ENCODE measurements around the gene GPBP1L1.
A peak's percentile ranks its signal among the peaks of the same experiment; 100 is the strongest.
"Not testable (repeated sequence)": the region's sequence is repeated elsewhere in the genome, so short reads cannot be mapped to it uniquely, and the experiment has no call there.

GPBP1L1 gene

DNA sequence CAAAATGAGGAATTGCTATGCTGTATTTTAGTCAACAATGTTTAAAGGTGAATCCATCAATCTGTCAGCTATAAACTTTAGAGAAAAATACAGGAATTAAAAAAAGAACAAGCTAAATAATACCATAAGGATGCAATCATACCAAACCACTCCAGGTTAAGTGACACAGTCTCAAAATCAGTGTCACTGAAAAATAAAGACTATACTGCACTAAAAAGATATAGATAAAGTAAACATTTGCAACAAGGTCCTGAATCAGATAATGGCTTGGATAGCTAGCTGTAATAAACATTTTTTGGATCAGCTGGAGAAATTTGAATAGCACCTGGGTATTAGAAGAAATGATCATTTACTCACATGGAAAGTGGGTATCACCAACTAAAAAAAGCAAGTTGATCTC is 7.8 kb downstream of the GPBP1L1 start:
- no peak for DNase-seq

DNA sequence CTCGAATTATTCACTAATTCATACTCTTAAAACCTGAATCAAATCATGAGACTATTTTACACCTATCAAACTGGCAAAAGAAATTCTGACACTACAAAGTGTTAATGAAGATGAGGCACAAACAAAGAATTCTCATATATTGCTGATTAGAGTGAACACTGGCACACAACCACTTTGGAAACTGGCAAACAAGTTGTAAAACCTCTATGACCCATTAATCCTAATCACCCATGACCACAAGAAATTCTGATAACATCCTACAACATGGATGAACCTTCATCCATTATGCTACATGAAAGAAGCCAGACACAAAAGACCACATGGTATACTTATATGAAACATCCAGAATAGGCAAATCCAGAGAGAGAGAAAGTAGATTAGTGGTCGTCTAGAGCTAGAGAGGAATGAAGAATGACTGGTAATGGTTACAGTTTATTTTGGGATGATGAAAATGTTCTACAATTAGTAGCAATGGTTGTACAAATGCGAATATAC is 8.5 kb downstream of the GPBP1L1 start:
- no peak for DNase-seq

- not testable (repeated sequence) for DNase-seq
Observed at GRCh38 chr1:45676553-45676952, 9.8 kb downstream of the GPBP1L1 start.

- no peak for DNase-seq
Observed at GRCh38 chr1:45674478-45674877, 11.9 kb downstream of the GPBP1L1 start.

DNA sequence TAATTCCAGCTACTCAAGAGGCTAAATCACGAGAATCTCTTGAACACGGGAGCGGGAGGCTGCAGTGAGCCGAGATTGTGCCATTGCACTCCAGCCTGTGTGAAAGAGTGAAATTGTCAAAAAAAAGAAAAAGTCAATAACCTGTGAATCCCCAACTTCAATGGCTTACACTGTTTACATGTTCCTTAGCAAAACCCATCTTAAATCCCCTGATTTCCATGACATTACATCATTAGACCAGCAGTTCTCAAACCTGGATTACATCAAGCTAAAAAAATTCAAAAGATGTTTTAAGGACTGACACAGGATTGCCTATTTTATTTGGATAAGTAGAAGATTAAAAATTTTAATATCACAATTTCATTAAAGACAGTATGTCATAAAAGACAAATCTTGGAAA is 12.4 kb downstream of the GPBP1L1 start:
- no peak for DNase-seq

DNA sequence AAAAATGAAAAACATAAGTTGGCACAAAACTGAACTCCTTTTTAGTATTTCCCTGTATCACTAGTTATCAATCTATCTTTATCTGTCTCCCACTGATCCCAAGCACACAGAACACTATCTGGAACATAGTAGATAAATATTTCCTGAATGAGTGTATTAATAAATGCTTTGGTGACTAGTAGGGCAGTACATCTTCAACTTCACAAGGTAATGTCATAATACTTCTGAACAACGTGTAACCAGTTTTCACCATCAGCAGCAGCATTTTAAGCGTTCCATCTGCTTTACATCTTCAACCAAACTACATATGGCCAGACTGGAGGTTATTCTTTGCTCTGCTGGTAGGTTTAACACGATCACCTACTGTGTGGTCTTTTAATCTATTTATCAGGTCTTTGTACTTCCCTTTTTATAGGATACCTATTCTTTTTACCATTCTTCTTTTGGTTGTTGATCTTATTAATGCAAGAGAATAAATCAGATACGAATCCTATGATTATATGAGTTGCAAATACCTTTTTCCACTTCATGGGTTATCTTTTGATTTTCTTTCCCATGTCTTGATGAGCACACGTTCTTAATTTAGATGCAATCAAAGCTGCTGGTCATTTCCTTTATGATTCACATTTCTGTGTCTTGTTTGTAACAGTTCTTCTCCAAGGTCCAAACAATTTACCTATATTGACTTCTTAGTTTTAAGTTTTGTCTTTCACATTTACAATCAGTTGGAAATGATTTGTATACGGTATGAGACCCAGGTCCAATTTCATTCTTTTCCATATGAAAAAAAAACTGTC is 16.3 kb downstream of the GPBP1L1 start:
- no peak for DNase-seq

DNA sequence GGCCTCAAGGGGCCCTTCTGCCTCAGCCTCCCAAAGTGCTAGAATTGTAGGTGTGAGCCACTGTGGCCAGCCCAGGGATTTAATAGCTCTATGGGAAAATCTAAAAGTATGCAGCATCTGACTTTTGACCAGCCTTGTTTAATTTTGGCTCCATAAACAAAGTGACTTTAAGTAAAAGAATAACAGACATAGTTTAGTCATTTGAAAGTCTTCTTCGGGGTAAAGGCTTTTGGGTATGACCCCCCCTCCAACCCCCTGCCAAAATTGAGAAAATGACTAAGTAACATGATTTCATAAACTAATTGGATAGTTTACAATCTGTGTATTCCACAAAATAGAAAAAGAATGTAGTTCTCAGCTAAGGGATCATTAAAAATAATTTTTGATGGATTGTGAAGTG is 17.0 kb downstream of the GPBP1L1 start:
- DNase-seq: no peak

DNA sequence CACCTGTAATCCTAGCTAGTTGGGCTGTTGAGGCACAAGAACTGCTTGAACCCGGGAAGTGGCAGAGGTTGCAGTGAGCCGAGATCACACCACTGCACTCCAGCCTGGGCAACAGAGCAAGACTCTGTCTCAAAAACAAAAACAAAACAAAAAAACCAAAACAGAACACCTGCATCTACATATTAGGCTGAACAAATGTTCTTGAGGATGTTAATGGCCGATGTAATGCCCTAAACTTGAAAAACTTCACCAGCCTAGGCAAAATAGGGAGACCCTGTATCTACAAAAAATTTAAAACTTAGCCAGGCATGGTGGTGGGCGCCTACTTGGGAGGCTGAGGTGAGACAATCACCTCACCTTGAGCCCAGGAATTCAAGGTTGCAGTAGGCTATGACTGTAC is 17.8 kb downstream of the GPBP1L1 start:
- no peak for DNase-seq

- no peak for DNase-seq
Observed at GRCh38 chr1:45667321-45668111, 18.8 kb downstream of the GPBP1L1 start.

DNA sequence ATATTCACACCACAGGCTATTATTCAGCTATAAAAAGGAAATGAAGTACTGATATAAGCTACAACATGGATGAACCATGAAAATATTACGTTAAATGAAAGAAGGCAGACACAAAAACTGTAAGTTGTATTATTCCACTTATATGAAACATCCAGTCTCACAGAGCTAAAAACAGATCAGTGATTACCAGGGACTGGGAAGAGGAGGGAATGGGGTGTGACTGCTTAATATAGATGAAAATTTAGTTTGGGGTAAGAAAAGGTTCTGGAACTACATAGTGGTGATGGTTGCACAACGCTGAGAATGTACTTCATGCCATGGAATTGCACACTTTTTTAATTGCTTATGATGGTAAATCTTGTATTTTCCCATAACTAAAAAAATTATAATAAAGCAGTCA is 19.5 kb downstream of the GPBP1L1 start:
- no peak for DNase-seq

- DNase-seq: no peak
Observed at GRCh38 chr1:45660336-45660735, 26.0 kb downstream of the GPBP1L1 start.

GRCh38 chr1:45659222-45659621 is 27.1 kb downstream of the GPBP1L1 start:
- DNase-seq: no peak

GRCh38 chr1:45658171-45658570 is 28.2 kb downstream of the GPBP1L1 start:
- DNase-seq: no peak

DNA sequence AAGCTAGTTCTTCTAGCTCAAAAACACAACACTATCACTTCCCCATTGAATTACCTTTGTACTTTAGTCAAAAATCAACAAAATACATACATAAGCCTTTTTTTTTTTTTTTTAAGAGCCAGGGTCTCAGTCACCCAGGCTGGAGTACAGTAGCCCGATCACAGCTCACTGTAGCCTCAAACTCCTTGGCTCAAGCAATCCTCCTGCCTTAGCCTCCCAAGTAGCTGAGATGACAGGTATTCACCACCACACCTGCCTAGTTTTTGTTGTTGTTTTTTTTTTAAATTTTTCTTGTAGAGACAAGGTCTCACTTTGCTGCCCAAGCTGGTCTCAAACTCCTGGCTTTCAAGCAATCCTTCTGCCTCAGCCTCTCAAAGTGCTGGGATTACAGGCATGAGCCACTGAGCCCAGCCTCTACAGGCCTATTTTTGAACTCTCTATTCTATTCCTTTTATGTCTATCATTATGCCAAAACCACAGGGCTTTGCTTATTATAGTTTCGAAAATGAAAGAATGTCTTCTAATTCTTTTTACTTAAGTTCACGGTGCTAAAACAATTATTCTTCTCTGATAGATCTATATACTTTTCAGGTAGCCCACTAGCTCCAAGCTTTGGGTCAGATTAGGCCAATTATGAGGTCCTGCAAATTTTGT is 29.6 kb downstream of the GPBP1L1 start:
- DNase-seq: no peak

DNA sequence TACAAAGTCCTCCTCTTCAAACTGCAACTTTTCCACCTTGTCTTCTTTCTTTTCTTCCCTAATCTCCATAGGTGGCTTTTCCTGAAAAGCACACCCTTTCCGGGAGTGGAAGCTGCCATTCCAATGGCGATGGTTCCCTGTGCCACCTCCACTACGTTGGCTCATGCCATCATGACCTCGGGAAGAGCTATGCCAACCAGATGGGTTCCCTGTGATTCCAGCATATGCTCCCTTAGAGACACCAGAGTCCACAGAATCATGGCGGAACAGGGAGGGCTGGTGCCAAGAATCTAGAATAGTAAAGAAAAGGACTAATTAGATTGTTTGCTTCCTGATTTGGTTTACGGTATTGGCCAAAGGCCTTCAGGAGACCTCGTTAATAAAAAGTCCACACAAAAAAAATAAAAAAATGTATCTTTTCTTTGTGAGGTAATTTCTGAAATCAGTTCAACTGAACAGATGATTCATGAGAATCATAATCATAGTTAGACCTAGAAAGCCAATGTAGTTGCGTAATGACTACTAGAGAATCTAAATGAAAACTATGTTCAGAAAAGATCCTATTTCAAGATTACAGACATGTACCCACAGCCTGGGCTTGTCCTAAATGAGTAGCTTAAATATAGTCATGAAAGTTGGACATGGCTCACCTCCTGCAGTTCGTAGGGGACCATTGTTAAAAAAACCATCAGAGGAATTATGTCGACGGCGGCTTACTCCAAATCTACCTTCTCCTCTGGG is 31.6 kb downstream of the GPBP1L1 start:
- no peak for DNase-seq

DNA sequence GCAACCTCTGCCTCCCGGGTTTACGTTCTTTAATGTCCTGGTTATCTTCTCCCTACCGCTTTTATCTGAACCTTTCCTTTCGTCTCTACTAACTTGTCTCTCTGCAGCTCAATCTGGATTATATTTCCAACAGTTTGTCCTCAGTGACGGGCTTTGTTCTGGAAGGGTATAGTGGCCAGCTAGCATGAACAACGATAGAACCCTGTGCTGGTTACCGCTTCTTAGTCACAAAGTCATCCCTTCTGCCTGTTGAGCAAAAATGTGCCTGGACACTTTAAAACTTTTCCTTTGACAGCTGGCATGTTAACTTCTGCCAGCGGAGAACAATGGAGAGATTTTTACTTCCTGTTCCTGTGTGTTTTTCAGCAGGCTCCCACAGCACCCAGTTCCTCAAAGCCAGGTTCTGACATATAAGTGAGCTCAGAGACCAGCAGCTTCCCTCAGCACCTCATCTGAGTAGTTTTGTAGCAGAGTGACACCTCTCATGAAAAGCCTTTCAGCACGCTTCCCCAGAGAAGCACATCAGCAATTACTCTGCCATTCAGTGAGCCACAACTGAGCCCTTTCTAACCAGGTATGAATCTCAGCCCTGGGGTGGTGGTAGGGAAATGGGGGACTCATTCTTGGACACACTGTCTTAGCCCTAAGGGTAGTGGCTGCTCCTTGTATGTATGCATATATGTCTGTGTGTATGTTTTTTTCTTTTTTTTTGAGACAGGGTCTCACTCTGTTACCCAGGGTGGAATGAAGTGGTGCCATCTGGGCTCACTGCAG is 38.9 kb downstream of the GPBP1L1 start:
- DNase-seq: peak; percentile 14

DNA sequence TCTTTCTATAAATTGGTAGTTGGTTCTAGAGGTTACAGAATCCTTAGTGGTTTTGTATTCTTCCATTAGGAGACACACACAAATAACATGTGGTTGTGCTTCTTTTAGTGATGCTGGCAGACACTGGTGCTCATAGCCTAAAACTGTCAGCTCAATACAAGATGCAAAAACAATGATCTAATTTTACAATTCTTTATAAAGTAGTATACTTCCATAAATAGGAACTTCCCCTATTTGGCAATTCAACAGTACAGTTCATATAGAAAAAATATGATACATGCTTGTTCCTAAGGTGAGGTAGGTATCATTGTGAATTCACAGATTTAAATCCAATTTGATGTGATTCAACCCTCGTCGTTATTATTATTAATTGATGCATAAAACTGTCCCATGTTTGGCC is 41.7 kb downstream of the GPBP1L1 start:
- DNase-seq: no peak

GRCh38 chr1:45643978-45644377 is 42.4 kb downstream of the GPBP1L1 start:
- DNase-seq: peak; percentile 26

DNA sequence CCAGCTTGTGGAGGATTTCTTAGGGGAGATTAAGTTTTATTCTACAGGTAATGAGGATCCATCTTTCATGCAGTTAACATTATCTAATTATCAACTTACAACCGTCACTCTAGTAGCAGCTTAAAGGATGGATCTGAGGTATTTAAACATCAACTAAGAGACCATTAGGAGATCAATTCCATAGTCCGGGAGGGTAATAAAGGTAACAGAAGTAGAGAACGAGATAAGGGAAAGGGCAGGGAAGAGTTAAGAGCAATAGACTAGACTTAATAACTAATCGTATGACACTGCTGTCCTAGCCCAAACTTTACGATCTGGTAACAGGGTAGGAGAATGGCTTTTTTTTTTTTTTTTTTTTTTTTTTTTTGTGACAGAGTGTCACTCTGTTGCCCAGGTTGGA is 43.0 kb downstream of the GPBP1L1 start:
- no peak for DNase-seq

DNA sequence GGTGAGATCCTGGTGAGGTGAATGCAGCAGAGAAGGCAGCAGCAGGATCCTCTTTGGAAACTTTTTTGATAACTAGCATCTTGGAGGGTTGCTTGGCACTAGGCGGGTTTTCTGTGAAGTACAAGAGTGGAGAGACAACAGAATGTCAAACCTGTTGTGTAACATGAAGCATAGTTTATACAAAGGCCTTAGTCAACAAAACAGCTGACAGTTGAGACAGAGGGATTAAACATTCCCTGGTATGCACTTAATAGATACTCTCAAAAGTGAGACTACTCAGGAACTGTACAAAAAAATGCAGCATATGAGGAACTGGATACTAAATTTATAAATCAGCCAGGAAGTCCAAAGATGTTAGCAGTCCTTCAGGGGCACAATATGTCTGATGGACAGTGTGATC is 46.0 kb downstream of the GPBP1L1 start:
- DNase-seq: no peak

- DNase-seq: no peak
Observed at GRCh38 chr1:45635211-45635610, 51.1 kb downstream of the GPBP1L1 start.

- DNase-seq: no peak
Observed at GRCh38 chr1:45630429-45630828, 55.9 kb downstream of the GPBP1L1 start.

All from DMS153 (cell line).